Placental epithelial cell (primary cell): Measurements from ENCODE around the gene NUDT14. TPM values are rescaled to one million over a fixed set of nuclear protein-coding genes. Genes with fewer than 3 reads are reported as not detected.

Source experiments
- small RNA-seq: library from RNA; depleted of rRNA; stranded (forward); fragments of <200 nt; gene quantifications from one replicate; pipeline ENCODE3, GENCODE V24; 2012
- total RNA-seq: library from RNA; depleted of rRNA; stranded (reverse); fragments of >200 nt; gene quantifications from 2 replicates; pipeline ENCODE4 v1.2.3, GENCODE V29; 2012

NUDT14 gene
- 16.5 and 36.9 TPM in 2 replicates for total RNA-seq

GRCh38 chr14:105180592-105181548 is at the start of gene NUDT14:
Gene NUDT14, minus strand, starts transcription at chr14:105181312. Its CDS starts 103 bp downstream, at chr14:105181209.

DNA sequence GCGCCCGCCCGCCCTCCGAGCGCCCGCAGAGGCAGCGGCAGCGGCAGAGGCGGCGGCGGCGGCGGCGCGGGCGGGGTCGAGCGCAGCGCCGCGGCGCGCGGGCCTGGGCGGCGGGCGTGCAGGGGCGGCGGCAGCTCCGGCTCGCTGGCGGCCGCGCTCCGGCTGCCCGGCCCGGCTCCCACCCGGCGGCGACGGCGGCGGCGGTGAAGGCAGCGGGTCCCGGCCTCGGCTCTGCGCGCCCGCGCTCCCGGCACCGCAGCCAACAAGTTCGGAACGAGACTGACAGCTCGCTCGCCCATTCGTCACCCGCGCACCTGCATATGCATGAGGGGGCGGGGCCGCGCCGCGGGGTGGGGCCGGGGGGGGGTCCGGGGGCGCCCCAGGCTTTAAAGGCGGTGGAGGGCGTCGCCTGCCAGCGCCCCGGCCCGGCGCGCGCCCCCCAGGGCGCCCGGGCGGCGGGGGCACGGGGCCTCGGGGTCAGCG is 12.6 kb downstream of the NUDT14 start, which contains the start of gene JAG2:
JAG2 (minus strand) TSS at position 281 of the 483 bp plus-strand sequence. CDS start 356 bp downstream, outside the sequence.

Small RNA genes within 50 kb of the gene (small RNA-seq; reads per million reads assigned to genes)
- not detected for gene MIR6765

Other genes with a start within 250 kb of the NUDT14 start
- 168 and 363 TPM in 2 replicates for gene AHNAK2, start 202.9 kb downstream of the NUDT14 start, total RNA-seq
- gene CLBA1, start 195.5 kb downstream of the NUDT14 start, total RNA-seq, result 5.5 and 9.8 TPM in 2 replicates
- 29.4 and 29.7 TPM in 2 replicates for gene CDCA4, start 160.2 kb downstream of the NUDT14 start, total RNA-seq
- 0.79 TPM in 1 of 2 replicates, not detected in the other for gene GPR132, start 115.9 kb downstream of the NUDT14 start, total RNA-seq
- 4.2 and 8.6 TPM in 2 replicates for gene JAG2, start 12.5 kb downstream of the NUDT14 start, total RNA-seq
- 40.8 and 60.9 TPM in 2 replicates for gene BTBD6, start 67.2 kb upstream of the NUDT14 start, total RNA-seq
- gene BRF1, start 119.7 kb upstream of the NUDT14 start, total RNA-seq, result 50.3 and 51.5 TPM in 2 replicates
- gene PACS2, start 133.4 kb upstream of the NUDT14 start, total RNA-seq, result 50.4 and 56.5 TPM in 2 replicates
- gene TEX22, start 217.2 kb upstream of the NUDT14 start, total RNA-seq, result 0.39 and 0.54 TPM in 2 replicates
- 49.2 and 74.6 TPM in 2 replicates for gene MTA1, start 238.5 kb upstream of the NUDT14 start, total RNA-seq